Measurements from ENCODE around the gene PHC2. TPM values are rescaled to one million over a fixed set of nuclear protein-coding genes. Genes with fewer than 3 reads are reported as not detected.

The PHC2 gene
- total and polyA plus RNA-seq, 4 donors, result 79.9 to 311 (median 121) TPM

DNA sequence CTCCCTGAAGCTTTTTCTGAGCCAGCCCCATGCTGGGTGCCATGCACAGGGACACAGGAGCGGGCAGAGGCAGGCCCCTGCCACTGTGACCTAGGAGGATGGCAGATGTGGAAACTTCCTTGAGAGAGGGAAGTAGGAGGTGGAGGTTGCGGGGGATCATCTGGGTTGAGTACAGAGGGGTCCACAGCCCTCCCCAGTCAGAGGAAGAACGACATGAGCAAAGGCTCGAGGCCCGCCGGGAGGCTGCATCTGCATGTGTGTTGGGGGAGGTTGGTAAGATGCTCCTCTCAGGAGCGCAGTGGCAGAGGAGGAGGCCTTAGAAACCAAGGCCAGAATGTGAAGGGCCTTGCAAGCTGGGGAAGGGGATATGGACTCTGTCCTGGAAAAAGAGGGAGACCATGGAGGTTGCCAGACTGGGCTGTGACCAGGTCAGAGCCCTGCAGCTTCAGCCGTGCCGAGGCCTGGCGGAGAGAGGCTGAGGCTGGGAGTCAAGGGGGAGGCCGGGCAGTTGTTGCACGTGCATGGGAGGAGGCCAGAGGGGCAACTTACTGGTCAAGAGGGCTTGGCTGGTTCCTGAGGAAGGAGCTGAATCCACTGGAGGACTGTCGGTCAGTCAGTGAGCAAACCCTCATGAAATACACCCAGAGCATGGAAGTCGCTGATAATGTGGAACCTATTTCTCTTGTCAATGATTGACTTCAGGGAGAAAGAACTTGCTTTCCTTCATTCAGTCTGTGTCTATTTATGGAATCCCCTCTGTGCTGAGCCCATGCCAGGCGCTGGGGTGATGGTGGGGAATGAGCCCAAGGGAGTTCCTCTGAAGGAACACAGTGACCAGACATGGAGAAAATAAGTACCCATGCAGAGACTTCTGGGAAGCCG is 141.7 kb downstream of the PHC2 start:
- Histone ChIP-seq H3K27ac (ENCODE audit: low read depth in 1 of 2, low read length in 1 of 2) (peak overlapping the region in 1 of 2 donors; percentile 17), H3K4me3 (no peak overlapping the region), H3K27me3 (ENCODE audit: control insufficient read depth in 3 of 3, insufficient read depth in 3 of 3, low read length in 2 of 3) (no peaks in the 10 kb centered on the region), H3K9me3 (ENCODE audit: control insufficient read depth in 4 of 4, insufficient read depth in 3 of 4, low read length in 3 of 4) (no peaks in the 10 kb centered on the region), H3K4me1 (ENCODE audit: control insufficient read depth in 5 of 5, insufficient read depth in 5 of 5, low read length in 5 of 5) (peaks cover 0 to 5% (median 2%) of the 10 kb centered on the region in 5 donors), H3K36me3 (ENCODE audit: control insufficient read depth in 4 of 4, insufficient read depth in 4 of 4, low read length in 4 of 4) (peaks cover 0 to 25% (median 8%) of the 10 kb centered on the region in 4 donors), H3K9ac (ENCODE audit: insufficient read depth in 1 of 2, low read length in 2 of 2) (no peak overlapping the region)
- TF ChIP-seq, protein P1, sequence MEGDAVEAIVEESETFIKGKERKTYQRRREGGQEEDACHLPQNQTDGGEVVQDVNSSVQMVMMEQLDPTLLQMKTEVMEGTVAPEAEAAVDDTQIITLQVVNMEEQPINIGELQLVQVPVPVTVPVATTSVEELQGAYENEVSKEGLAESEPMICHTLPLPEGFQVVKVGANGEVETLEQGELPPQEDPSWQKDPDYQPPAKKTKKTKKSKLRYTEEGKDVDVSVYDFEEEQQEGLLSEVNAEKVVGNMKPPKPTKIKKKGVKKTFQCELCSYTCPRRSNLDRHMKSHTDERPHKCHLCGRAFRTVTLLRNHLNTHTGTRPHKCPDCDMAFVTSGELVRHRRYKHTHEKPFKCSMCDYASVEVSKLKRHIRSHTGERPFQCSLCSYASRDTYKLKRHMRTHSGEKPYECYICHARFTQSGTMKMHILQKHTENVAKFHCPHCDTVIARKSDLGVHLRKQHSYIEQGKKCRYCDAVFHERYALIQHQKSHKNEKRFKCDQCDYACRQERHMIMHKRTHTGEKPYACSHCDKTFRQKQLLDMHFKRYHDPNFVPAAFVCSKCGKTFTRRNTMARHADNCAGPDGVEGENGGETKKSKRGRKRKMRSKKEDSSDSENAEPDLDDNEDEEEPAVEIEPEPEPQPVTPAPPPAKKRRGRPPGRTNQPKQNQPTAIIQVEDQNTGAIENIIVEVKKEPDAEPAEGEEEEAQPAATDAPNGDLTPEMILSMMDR (IDR thresholded peaks at IDR 0.05; ENCODE audit: control extremely low read depth, extremely low read depth), result no peak
- ATAC-seq (ENCODE audit: insufficient read depth, low FRiP score), result no peak
- 91 to 93% methylated on average over 16 of the region's 16 CpGs for WGBS, 2 donors
- no peak for DNase-seq

DNA sequence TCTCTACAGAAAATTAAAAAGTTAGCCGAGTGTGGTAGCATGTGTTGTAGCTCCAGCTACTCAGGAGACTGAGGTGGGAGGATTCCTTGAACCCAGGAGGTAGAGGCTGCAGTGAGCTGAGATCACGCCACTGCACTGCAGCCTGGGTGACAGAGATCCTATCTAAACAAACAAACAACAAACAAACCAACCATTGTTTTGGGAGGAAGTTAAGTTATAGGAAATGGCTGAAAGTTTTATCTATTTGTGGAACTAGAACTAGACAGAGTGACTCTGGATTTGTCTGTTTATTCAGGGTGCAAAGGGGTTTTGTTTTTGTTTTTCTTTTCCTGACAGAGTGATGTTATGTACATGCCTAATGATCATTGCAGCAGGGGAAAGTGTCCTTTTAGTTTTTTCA is 143.6 kb downstream of the PHC2 start:
- Histone ChIP-seq H3K9me3 (ENCODE audit: control insufficient read depth in 4 of 4, insufficient read depth in 3 of 4, low read length in 3 of 4) (no peaks in the 10 kb centered on the region), H3K27me3 (ENCODE audit: control insufficient read depth in 3 of 3, insufficient read depth in 3 of 3, low read length in 2 of 3) (no peaks in the 10 kb centered on the region), H3K27ac (ENCODE audit: low read depth in 1 of 2, low read length in 1 of 2) (peak overlapping the region in 1 of 2 donors; percentile 38), H3K36me3 (ENCODE audit: control insufficient read depth in 4 of 4, insufficient read depth in 4 of 4, low read length in 4 of 4) (peaks cover 0 to 17% (median 3%) of the 10 kb centered on the region in 4 donors), H3K4me3 (no peak overlapping the region), H3K4me1 (ENCODE audit: control insufficient read depth in 5 of 5, insufficient read depth in 5 of 5, low read length in 5 of 5) (peaks cover 0 to 2% (median 2%) of the 10 kb centered on the region in 5 donors), H3K9ac (ENCODE audit: insufficient read depth in 1 of 2, low read length in 2 of 2) (no peak overlapping the region)
- ATAC-seq (ENCODE audit: insufficient read depth, low FRiP score) (no peak), DNase-seq (no peak)
- TF ChIP-seq, protein P1 (IDR thresholded peaks at IDR 0.05; ENCODE audit: control extremely low read depth, extremely low read depth), result no peak
- 80 to 100% methylated on average over 2 of the region's 2 CpGs for WGBS, 2 donors

DNA sequence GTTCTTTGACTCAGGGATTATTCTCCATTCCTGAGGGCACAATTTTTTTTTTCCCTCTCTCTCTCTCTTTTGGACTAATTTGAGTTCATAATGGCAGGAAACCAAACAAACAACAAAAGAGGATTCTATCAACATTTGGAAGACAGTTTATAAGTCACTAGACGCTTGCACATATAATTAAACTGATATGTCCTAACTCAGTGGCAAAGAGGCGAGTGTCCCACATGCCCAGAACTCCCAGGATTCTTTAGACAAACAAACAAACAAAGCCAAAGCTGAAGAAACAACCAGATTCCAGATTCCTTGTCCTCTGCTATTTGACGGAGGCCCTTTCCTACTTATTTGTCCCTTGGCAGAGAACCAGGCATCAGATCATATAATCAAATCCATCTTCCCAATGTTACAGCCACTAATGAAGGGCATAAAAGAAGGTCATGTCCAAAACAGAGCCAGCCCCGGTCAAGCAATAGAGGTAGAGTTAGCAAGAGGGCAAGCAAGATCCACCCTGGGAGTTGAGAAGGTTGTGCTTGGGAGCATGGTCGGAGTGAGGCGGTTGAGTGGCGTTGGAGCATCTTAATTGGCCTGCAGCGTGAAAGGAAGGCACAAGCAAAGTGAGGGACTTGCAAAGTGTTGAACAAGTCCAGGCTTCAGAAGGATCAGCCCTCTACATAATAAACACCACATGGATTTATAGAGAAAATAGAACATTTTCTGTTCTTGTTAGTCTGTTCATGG is 144.3 kb downstream of the PHC2 start:
- no peak overlapping the region for H3K4me3 ChIP-seq
- H3K4me1 ChIP-seq (ENCODE audit: control insufficient read depth in 5 of 5, insufficient read depth in 5 of 5, low read length in 5 of 5), result peaks cover 0 to 2% (median 2%) of the 10 kb centered on the region in 5 donors
- DNase-seq (peak in 2 of 3 donors; percentile 22 to 30), ATAC-seq (ENCODE audit: insufficient read depth, low FRiP score) (no peak)
- H3K9ac ChIP-seq (ENCODE audit: insufficient read depth in 1 of 2, low read length in 2 of 2), result no peak overlapping the region
- H3K27ac ChIP-seq (ENCODE audit: low read depth in 1 of 2, low read length in 1 of 2), result no peak overlapping the region
- TF ChIP-seq, protein P1 (IDR thresholded peaks at IDR 0.05; ENCODE audit: control extremely low read depth, extremely low read depth), result no peak
- H3K36me3 ChIP-seq (ENCODE audit: control insufficient read depth in 4 of 4, insufficient read depth in 4 of 4, low read length in 4 of 4), result peaks cover 0 to 23% (median 8%) of the 10 kb centered on the region in 4 donors
- no peaks in the 10 kb centered on the region for H3K9me3 ChIP-seq (ENCODE audit: control insufficient read depth in 4 of 4, insufficient read depth in 3 of 4, low read length in 3 of 4)
- 78 to 82% methylated on average over 8 of the region's 8 CpGs for WGBS, 2 donors
- H3K27me3 ChIP-seq (ENCODE audit: control insufficient read depth in 3 of 3, insufficient read depth in 3 of 3, low read length in 2 of 3), result no peaks in the 10 kb centered on the region

All from lung (tissue), 12 donors.